ENCODE measurements around the gene STING1.

Gene STING1

DNA sequence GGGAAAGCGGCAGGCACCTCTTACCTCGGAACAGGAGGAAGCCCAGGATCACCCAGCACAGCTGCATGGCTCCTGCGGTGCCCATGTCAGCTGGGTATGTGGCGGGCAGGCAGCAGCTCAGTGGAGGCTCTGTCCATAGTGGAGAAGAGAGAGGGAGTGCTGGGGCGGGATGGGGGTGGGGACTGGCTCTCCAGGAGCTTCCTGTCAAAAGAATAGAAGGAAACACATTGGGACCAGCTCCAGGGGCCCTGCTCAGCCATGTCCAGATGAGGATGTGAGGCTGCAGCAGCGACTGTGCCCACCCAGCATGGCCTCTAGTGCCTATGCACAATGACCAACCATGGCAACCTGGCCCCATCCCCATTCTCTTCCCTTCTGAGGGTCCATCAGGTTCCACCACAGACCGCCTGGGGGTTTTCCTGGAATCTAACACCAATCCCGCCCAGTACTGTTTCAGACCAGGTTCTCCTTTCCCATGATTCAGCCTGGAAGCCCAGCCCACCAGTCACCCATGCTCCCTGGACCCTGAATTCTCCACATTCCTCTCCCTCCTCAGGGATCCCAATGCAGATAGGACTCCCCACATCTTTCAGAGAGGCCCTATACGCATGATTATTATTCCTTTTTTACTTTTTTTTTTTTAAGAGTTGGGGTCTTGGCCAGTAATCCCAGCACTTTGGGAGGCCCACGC lies 19.8 kb downstream of the STING1 start, which contains the start of gene ECSCR:
Gene ECSCR (minus strand): TSS at position 158 of the 691 bp plus-strand sequence. CDS start 73 bp downstream, at position 85.
- Histone ChIP-seq H3K4me3 (ENCODE audit: low read length) (no peak within 1 kb of the TSS), H3K27me3 (ENCODE audit: low read depth, low read length) (no peaks in the 10 kb centered on the region), H3K9ac (ENCODE audit: low read length) (no peak within 1 kb of the TSS), H3K27ac (ENCODE audit: low read length) (no peak within 1 kb of the TSS), H3K79me2 (ENCODE audit: low read length) (no peaks in the 10 kb centered on the region), H3K9me3 (ENCODE audit: insufficient read depth, low read length) (no peaks in the 10 kb centered on the region), H3K4me2 (ENCODE audit: low read length) (no peak within 1 kb of the TSS), H3K36me3 (replicated peaks; ENCODE audit: low read depth, low read length) (no peaks in the 10 kb centered on the region), H4K20me1 (ENCODE audit: insufficient read depth, low read length) (no peaks in the 10 kb centered on the region), H3K4me1 (ENCODE audit: low read length) (peaks cover 28% of the 10 kb centered on the region), H2AFZ (ENCODE audit: low read depth, low read length) (no peak within 1 kb of the TSS)
- TF ChIP-seq EZH2phosphoT487 (IDR thresholded peaks at IDR 0.05; ENCODE audit: low read depth): no peak
- TF ChIP-seq, protein P1, sequence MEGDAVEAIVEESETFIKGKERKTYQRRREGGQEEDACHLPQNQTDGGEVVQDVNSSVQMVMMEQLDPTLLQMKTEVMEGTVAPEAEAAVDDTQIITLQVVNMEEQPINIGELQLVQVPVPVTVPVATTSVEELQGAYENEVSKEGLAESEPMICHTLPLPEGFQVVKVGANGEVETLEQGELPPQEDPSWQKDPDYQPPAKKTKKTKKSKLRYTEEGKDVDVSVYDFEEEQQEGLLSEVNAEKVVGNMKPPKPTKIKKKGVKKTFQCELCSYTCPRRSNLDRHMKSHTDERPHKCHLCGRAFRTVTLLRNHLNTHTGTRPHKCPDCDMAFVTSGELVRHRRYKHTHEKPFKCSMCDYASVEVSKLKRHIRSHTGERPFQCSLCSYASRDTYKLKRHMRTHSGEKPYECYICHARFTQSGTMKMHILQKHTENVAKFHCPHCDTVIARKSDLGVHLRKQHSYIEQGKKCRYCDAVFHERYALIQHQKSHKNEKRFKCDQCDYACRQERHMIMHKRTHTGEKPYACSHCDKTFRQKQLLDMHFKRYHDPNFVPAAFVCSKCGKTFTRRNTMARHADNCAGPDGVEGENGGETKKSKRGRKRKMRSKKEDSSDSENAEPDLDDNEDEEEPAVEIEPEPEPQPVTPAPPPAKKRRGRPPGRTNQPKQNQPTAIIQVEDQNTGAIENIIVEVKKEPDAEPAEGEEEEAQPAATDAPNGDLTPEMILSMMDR (IDR thresholded peaks at IDR 0.05; ENCODE audit: low read depth, low read length): no peak

- H3K9ac ChIP-seq (ENCODE audit: low read length): no peak overlapping the region
- no peaks in the 10 kb centered on the region for H3K36me3 ChIP-seq (replicated peaks; ENCODE audit: low read depth, low read length)
- no peaks in the 10 kb centered on the region for H4K20me1 ChIP-seq (ENCODE audit: insufficient read depth, low read length)
- no peak overlapping the region for H3K4me3 ChIP-seq (ENCODE audit: low read length)
- TF ChIP-seq, protein P1 (IDR thresholded peaks at IDR 0.05; ENCODE audit: low read depth, low read length): no peak
- no peak for TF ChIP-seq EZH2phosphoT487 (IDR thresholded peaks at IDR 0.05; ENCODE audit: low read depth)
- H3K27ac ChIP-seq (ENCODE audit: low read length): no peak overlapping the region
- no peaks in the 10 kb centered on the region for H3K27me3 ChIP-seq (ENCODE audit: low read depth, low read length)
- H3K79me2 ChIP-seq (ENCODE audit: low read length): no peaks in the 10 kb centered on the region
- H3K4me1 ChIP-seq (ENCODE audit: low read length): peaks cover 38% of the 10 kb centered on the region
- H3K4me2 ChIP-seq (ENCODE audit: low read length): no peak overlapping the region
- no peaks in the 10 kb centered on the region for H3K9me3 ChIP-seq (ENCODE audit: insufficient read depth, low read length)
- no peak overlapping the region for H2AFZ ChIP-seq (ENCODE audit: low read depth, low read length)
Measured at GRCh38 chr5:139461698-139462097, 20.9 kb downstream of the STING1 start.

GRCh38 chr5:139461176-139461575 lies 21.4 kb downstream of the STING1 start:
- H3K79me2 ChIP-seq (ENCODE audit: low read length): no peaks in the 10 kb centered on the region
- no peak overlapping the region for H3K4me3 ChIP-seq (ENCODE audit: low read length)
- no peak overlapping the region for H3K4me2 ChIP-seq (ENCODE audit: low read length)
- H3K4me1 ChIP-seq (ENCODE audit: low read length): peaks cover 43% of the 10 kb centered on the region
- H3K27me3 ChIP-seq (ENCODE audit: low read depth, low read length): no peaks in the 10 kb centered on the region
- TF ChIP-seq EZH2phosphoT487 (IDR thresholded peaks at IDR 0.05; ENCODE audit: low read depth): no peak
- TF ChIP-seq, protein P1 (IDR thresholded peaks at IDR 0.05; ENCODE audit: low read depth, low read length): no peak
- no peaks in the 10 kb centered on the region for H3K9me3 ChIP-seq (ENCODE audit: insufficient read depth, low read length)
- no peaks in the 10 kb centered on the region for H3K36me3 ChIP-seq (replicated peaks; ENCODE audit: low read depth, low read length)
- no peak overlapping the region for H3K9ac ChIP-seq (ENCODE audit: low read length)
- H4K20me1 ChIP-seq (ENCODE audit: insufficient read depth, low read length): no peaks in the 10 kb centered on the region
- no peak overlapping the region for H2AFZ ChIP-seq (ENCODE audit: low read depth, low read length)
- no peak overlapping the region for H3K27ac ChIP-seq (ENCODE audit: low read length)

- TF ChIP-seq, protein P1 (IDR thresholded peaks at IDR 0.05; ENCODE audit: low read depth, low read length): no peak
- TF ChIP-seq EZH2phosphoT487 (IDR thresholded peaks at IDR 0.05; ENCODE audit: low read depth): no peak
- no peak overlapping the region for H2AFZ ChIP-seq (ENCODE audit: low read depth, low read length)
- H3K79me2 ChIP-seq (ENCODE audit: low read length): no peaks in the 10 kb centered on the region
- no peaks in the 10 kb centered on the region for H3K36me3 ChIP-seq (replicated peaks; ENCODE audit: low read depth, low read length)
- H3K27ac ChIP-seq (ENCODE audit: low read length): peak overlapping the region; percentile 9; the same call in 1 of the 2 replicates
- peak overlapping the region; percentile 15; the same call in 1 of the 2 replicates for H3K9ac ChIP-seq (ENCODE audit: low read length)
- H3K4me2 ChIP-seq (ENCODE audit: low read length): peak overlapping the region; percentile 67
- peaks cover 47% of the 10 kb centered on the region for H3K4me1 ChIP-seq (ENCODE audit: low read length)
- H4K20me1 ChIP-seq (ENCODE audit: insufficient read depth, low read length): no peaks in the 10 kb centered on the region
- no peaks in the 10 kb centered on the region for H3K27me3 ChIP-seq (ENCODE audit: low read depth, low read length)
- no peaks in the 10 kb centered on the region for H3K9me3 ChIP-seq (ENCODE audit: insufficient read depth, low read length)
- no peak overlapping the region for H3K4me3 ChIP-seq (ENCODE audit: low read length)
Measured at GRCh38 chr5:139460455-139460854, 22.1 kb downstream of the STING1 start.

Measured in OCI-LY3 (cell line).